ENCODE data around the gene FOXA3. TPM values are rescaled to one million over a fixed set of nuclear protein-coding genes. Genes with fewer than 3 reads are reported as not detected.

The FOXA3 gene
- total and polyA plus RNA-seq, 2 of the 4 experiments (the other 2 are of a cell fraction): not detected

DNA sequence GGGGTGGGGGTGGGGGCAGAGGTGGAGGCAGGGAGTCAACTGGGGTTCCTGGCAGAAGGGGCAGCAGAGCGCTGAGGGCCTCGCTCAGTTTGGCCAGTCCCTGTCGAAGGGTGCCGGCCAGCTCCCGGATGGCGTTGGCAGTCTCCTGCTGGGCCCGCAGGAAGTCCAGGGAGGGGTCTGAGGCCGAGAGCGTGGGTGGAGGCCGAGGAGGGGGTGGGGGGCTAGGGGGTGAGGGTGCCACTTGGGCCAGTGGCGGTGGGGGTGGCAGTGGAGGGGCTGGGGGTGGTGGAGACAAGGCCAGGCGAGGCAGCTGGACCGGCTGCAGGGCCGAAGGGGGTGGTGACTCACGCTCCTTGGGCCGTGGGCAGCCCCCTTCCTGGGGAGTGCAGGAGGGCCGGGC lies 26.8 kb downstream of the FOXA3 start:
- H3K23ac ChIP-seq (ENCODE audit: low read depth, low read length): no peak overlapping the region
- H3K9ac ChIP-seq (ENCODE audit: low read depth, low read length): no peak overlapping the region
- in situ Hi-C loops (cut with MboI; ENCODE audit: low sequenced_read_pairs) (no loop called here), dilution Hi-C loops (cut with HindIII; ENCODE audit: low sequenced_read_pairs, unreplicated experiment) (no loop called here), intact Hi-C loops (cut with micrococcal nuclease) (no loop called here)
- H2BK20ac ChIP-seq (ENCODE audit: low read depth, low read length): no peak overlapping the region
- H2AFZ ChIP-seq (replicated peaks; ENCODE audit: low read length, poor library complexity): no peak overlapping the region
- DNase-seq (no peak), ATAC-seq (ENCODE audit: low read depth) (no peak)
- ChIA-PET POLR2A (ENCODE audit: unreplicated experiment) (no interaction called here), CTCF (no interaction called here)
- H3K4ac ChIP-seq (ENCODE audit: low read depth, low read length): no peak overlapping the region
- no peaks in the 10 kb centered on the region for H3K9me3 ChIP-seq (ENCODE audit: control insufficient read depth, insufficient read depth, low read length)
- no peak overlapping the region for H4K5ac ChIP-seq (ENCODE audit: low read depth, low read length)
- H3K56ac ChIP-seq (ENCODE audit: extremely low read depth, insufficient read depth, low read length): no peak overlapping the region
- no peak overlapping the region for H2BK120ac ChIP-seq (ENCODE audit: low read depth, low read length)
- peaks cover 11% of the 10 kb centered on the region; the same call in 1 of the 2 replicates for H3K36me3 ChIP-seq (ENCODE audit: control insufficient read depth, insufficient read depth, low read length)
- H3K14ac ChIP-seq (replicated peaks; ENCODE audit: low read depth, low read length): no peak overlapping the region
- no peak overlapping the region for H4K8ac ChIP-seq (ENCODE audit: low read depth in 2 of 2, low read length in 2 of 2)
- H2BK15ac ChIP-seq (ENCODE audit: low read depth, low read length): no peak overlapping the region
- H4K91ac ChIP-seq (ENCODE audit: insufficient read depth, low read depth, low read length): no peak overlapping the region
- no peaks in the 10 kb centered on the region for H4K20me1 ChIP-seq (ENCODE audit: insufficient read depth, low read length)
- no peak overlapping the region for H2AK9ac ChIP-seq (replicated peaks; ENCODE audit: low read depth, low read length, poor library complexity)
- no peak overlapping the region for H3K4me2 ChIP-seq (ENCODE audit: low read depth, low read length)
- H3K27ac ChIP-seq (ENCODE audit: insufficient read depth, low read length): no peak overlapping the region
- peaks cover 0 to 7% of the 10 kb centered on the region in 2 experiments; a peak in 2 of 4 replicates for H3K79me1 ChIP-seq (ENCODE audit: low read depth in 1 of 2, low read length in 2 of 2)
- no peak overlapping the region for H3K4me3 ChIP-seq (ENCODE audit: insufficient read depth, low read depth, low read length)
- WGBS, 2 experiments (ENCODE audit: extremely low coverage in 2 of 2, insufficient read length in 1 of 2): 40% methylated on average over 2 of the region's 17 CpGs; no CpG with 5 or more reads in 1 of the 2 experiments
- TF ChIP-seq RAD21 (IDR thresholded peaks at IDR 0.05; ENCODE audit: low read length) (no peak), RCOR1 (IDR thresholded peaks at IDR 0.05; ENCODE audit: insufficient replicate concordance, low read length) (no peak), MAFK (IDR thresholded peaks at IDR 0.05; ENCODE audit: low read depth, low read length) (no peak), CTCF (conservative IDR thresholded peaks at IDR 0.05; ENCODE audit: low read depth, low read length) (no peak), CEBPB (IDR thresholded peaks at IDR 0.05; ENCODE audit: low read depth, low read length) (no peak), MXI1 (IDR thresholded peaks at IDR 0.05; ENCODE audit: borderline replicate concordance, low read depth, low read length) (no peak), CHD1 (IDR thresholded peaks at IDR 0.05; ENCODE audit: low read depth, low read length) (no peak), RFX5 (IDR thresholded peaks at IDR 0.05; ENCODE audit: low read depth, low read length) (no peak), SMC3 (IDR thresholded peaks at IDR 0.05; ENCODE audit: low read depth, low read length) (no peak), MAZ (IDR thresholded peaks at IDR 0.05; ENCODE audit: borderline replicate concordance, low read depth, low read length) (no peak), BHLHE40 (IDR thresholded peaks at IDR 0.05; ENCODE audit: low read depth, low read length) (no peak), FOS (IDR thresholded peaks at IDR 0.05; ENCODE audit: low read depth, low read length) (no peak), NFE2L2 (IDR thresholded peaks at IDR 0.05; ENCODE audit: low read depth, low read length) (no peak), POLR2A (IDR thresholded peaks at IDR 0.05; ENCODE audit: low read depth, low read length) (no peak), ELK1 (IDR thresholded peaks at IDR 0.05; ENCODE audit: borderline replicate concordance, low read depth, low read length) (no peak)
- TF ChIP-seq, protein P1, sequence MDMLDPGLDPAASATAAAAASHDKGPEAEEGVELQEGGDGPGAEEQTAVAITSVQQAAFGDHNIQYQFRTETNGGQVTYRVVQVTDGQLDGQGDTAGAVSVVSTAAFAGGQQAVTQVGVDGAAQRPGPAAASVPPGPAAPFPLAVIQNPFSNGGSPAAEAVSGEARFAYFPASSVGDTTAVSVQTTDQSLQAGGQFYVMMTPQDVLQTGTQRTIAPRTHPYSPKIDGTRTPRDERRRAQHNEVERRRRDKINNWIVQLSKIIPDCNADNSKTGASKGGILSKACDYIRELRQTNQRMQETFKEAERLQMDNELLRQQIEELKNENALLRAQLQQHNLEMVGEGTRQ (IDR thresholded peaks at IDR 0.05; ENCODE audit: low read depth, low read length): no peak
- BruUV-seq (replicated peaks): no TSS peak
- 0 out of 2 replicates have a peak, but pooled peaks cover 3% of the 10 kb centered on the region for H3K4me1 ChIP-seq (ENCODE audit: control insufficient read depth, insufficient read depth, low read length)
- H3K9me1 ChIP-seq (ENCODE audit: insufficient read depth, low read length): peaks cover 6% of the 10 kb centered on the region; the same call in 1 of the 2 replicates
- H2AK5ac ChIP-seq (ENCODE audit: low read depth, low read length): no peak overlapping the region
- no peaks in the 10 kb centered on the region for H3K27me3 ChIP-seq (ENCODE audit: control insufficient read depth, insufficient read depth, low read length)
- no peak overlapping the region for H3K18ac ChIP-seq (ENCODE audit: low read depth, low read length)
- no peak overlapping the region for H2BK5ac ChIP-seq (ENCODE audit: low read depth, low read length, poor library complexity, severe bottlenecking)

Data from IMR-90 (cell line).